Type B pancreatic cell (in vitro differentiated cells): ENCODE data around the gene POTEC. TPM values are rescaled to one million over a fixed set of nuclear protein-coding genes. Genes with fewer than 3 reads are reported as not detected.
"Not testable (repeated sequence)": the region's sequence is repeated elsewhere in the genome, so short reads cannot be mapped to it uniquely, and the experiment has no call there.

Experiments used
- DNase-seq: peaks from one replicate; pipeline ENCODE4 v3.0.0; 2021; ENCODE audit warnings: mixed read lengths; ENCODE audit not compliant: unreplicated experiment; ENCODE audit errors: extremely low spot score
- H3K27ac Mint-ChIP-seq: 2 replicates; pipeline ENCODE4 v1.8.0; 2021; ENCODE audit warnings: mild to moderate bottlenecking, mixed read lengths
- H3K27me3 Mint-ChIP-seq: 2 replicates; pipeline ENCODE4 v1.8.0; 2021; ENCODE audit warnings: mixed read lengths
- H3K36me3 Mint-ChIP-seq: 2 replicates; pipeline ENCODE4 v1.8.0; 2021; ENCODE audit warnings: mixed read lengths
- H3K4me1 Mint-ChIP-seq: one replicate; pipeline ENCODE4 v1.8.0; 2021; ENCODE audit warnings: mixed read lengths; ENCODE audit not compliant: unreplicated experiment
- H3K4me3 Mint-ChIP-seq: 2 replicates; pipeline ENCODE4 v1.8.0; 2021; ENCODE audit warnings: mild to moderate bottlenecking, mixed read lengths
- H3K9me3 Mint-ChIP-seq: 2 replicates; pipeline ENCODE4 v1.8.0; 2021; ENCODE audit warnings: mixed read lengths
- total RNA-seq: library from RNA; stranded (reverse); gene quantifications from 2 replicates; pipeline ENCODE4 v1.2.1, GENCODE V29; 2021; ENCODE audit warnings: low replicate concordance

POTEC gene
- total RNA-seq, 1 donor from 2014 or later, result not detected

DNA sequence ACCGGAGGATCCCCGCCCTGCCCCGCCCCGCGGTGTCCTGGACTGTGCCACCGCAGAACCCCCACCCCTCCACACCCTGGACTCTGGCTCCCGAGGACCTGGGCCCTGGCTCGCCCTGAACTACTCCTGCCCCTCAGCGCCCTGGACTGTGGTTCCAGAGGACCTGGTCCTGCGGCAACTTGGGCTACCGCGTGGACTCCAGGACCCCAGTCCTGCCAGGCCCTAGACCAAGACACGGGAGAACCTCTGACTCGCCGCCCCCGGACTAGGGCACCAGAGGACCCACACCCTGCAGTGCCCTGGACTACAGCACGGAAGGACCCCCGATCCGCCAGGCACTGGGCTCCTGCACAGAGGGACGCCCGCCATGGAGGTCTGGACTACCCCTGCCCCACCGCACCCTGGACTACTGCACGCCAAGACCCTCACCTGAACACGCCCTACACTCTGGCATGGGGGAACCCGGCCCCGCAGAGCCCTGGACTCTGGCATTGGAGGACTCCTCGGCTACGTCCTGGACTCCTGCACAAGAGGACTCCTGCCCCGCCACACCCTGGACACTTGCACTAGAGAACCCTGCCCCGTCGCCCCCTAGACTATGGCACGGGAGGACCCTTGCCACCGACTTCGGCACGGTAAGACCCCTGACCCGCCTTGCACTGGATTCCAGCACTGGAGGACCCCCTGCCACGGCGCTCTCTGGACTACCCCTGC, 69.2 kb downstream of the POTEC start:
- H3K4me1 Mint-ChIP-seq, H3K4me3 Mint-ChIP-seq, H3K36me3 Mint-ChIP-seq, H3K9me3 Mint-ChIP-seq, H3K27me3 Mint-ChIP-seq, DNase-seq, H3K27ac Mint-ChIP-seq: not testable (repeated sequence)

GRCh38 chr18:14473250-14474006, 70.0 kb downstream of the POTEC start:
- H3K4me1 Mint-ChIP-seq, H3K27ac Mint-ChIP-seq, H3K9me3 Mint-ChIP-seq, H3K27me3 Mint-ChIP-seq, H3K4me3 Mint-ChIP-seq, DNase-seq, H3K36me3 Mint-ChIP-seq: not testable (repeated sequence)

DNA sequence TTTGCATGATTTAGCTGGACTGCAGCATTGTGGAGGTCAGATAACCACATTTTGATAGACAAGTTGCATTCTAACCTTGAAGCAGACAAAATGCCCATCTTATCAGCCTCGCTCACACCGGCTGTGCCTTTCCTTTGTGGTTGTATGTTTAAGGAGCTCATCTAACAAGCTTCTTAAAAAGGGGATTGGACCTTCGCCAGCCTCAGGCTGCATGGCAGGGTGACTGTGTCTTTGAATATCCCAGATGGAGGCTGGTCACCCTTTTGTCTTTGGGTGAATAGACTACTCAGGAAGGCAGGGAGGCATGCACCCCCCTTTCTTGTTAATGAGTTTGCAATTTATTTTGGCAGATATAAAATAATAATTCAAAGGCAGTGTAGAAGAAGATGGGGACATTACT, 72.1 kb downstream of the POTEC start:
- not testable (repeated sequence) for H3K36me3 Mint-ChIP-seq, H3K4me3 Mint-ChIP-seq, DNase-seq, H3K27me3 Mint-ChIP-seq, H3K27ac Mint-ChIP-seq, H3K9me3 Mint-ChIP-seq, H3K4me1 Mint-ChIP-seq

- H3K4me1 Mint-ChIP-seq, DNase-seq, H3K36me3 Mint-ChIP-seq, H3K27me3 Mint-ChIP-seq, H3K9me3 Mint-ChIP-seq, H3K27ac Mint-ChIP-seq, H3K4me3 Mint-ChIP-seq: not testable (repeated sequence)
Observed at GRCh38 chr18:14470446-14470845, 73.0 kb downstream of the POTEC start.

DNA sequence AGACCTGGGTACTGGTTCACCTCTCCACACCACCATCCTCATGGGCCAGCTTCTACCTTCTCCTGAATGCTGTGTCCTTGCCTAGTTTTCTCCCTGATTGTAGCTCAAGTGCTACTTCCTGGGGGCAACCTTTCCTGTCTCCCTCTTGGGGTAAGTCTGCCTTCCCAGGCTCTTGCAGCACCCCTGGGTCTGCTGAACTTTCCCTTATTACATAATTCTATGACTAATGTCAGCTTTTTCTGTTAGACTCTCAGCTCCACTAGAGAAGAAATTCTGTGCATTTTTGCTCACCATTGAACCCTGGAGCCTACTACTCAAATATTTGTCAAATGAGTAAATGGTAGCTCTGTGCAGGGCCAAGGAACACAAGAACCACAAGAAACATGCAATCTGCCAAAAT, 73.4 kb downstream of the POTEC start:
- H3K27me3 Mint-ChIP-seq, H3K27ac Mint-ChIP-seq: not testable (repeated sequence)

DNA sequence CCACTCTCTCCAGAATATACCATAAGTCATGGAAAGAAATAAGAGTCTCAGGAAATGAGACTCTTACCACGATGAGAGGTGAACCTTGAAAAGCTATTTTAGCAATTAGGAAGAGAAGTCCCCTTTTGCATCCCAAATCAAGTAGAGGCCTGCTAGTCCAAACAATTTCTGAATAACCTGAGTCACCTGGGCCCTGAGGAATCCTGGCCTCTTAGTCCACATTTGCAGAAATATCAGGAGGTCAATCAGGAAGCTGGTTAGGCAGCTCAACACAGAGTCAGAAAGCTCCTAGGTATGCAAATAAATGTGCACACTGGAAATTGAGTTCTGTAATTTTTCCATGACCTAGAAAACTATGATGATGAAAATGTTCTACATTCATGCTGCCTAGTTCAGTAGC, 77.4 kb downstream of the POTEC start:
- not testable (repeated sequence) for H3K36me3 Mint-ChIP-seq, H3K9me3 Mint-ChIP-seq, H3K4me1 Mint-ChIP-seq

More for the DNA sequence above, 73.4 kb downstream of the POTEC start:
- not testable (repeated sequence) for H3K4me1 Mint-ChIP-seq, H3K36me3 Mint-ChIP-seq, DNase-seq, H3K9me3 Mint-ChIP-seq, H3K4me3 Mint-ChIP-seq

More for the DNA sequence above, 77.4 kb downstream of the POTEC start:
- not testable (repeated sequence) for H3K4me3 Mint-ChIP-seq, H3K27me3 Mint-ChIP-seq, H3K27ac Mint-ChIP-seq, DNase-seq

Other genes with a start within 250 kb of the POTEC start
- gene ANKRD30B, start 204.6 kb upstream of the POTEC start, total RNA-seq, result not detected in 2 replicates